Cardiac septum (tissue), 1 donor: ENCODE measurements around the gene ACTR6. TPM values are rescaled to one million over a fixed set of nuclear protein-coding genes. Genes with fewer than 3 reads are reported as not detected.
"Not testable (repeated sequence)": the region's sequence is repeated elsewhere in the genome, so short reads cannot be mapped to it uniquely, and the experiment has no call there.

ENCODE experiments used
- DNase-seq: peaks from one replicate; pipeline ENCODE4 v3.0.0-alpha.2; 2020; ENCODE audit warnings: low spot score
- intact Hi-C: fragments of 100-400 bp; cut with DNase I; formaldehyde crosslinking; loops from one replicate; pipeline ENCODE4 v1.14.0; 2022
- total RNA-seq: library from RNA; stranded (reverse); fragmentation: NEBNext Ultra II Directional; extraction: Animal tissue kit (Norgen Biotek cat#: 25700); gene quantifications from one replicate; pipeline ENCODE4 v1.2.1, GENCODE V29; 2021
- donor health status: DM: no; HTN: no; CAD: no.

ACTR6 gene
- total RNA-seq, 1 donor from 2014 or later: 18.6 TPM

GRCh38 chr12:100176493-100176892, 24.1 kb upstream of the ACTR6 start:
- DNase-seq, intact Hi-C loops: not testable (repeated sequence)

GRCh38 chr12:100179252-100179651, 21.4 kb upstream of the ACTR6 start:
- intact Hi-C loops: no loop called here
- DNase-seq: no peak

GRCh38 chr12:100184549-100185145, 16.0 kb upstream of the ACTR6 start:
- intact Hi-C loops: no loop called here
- no peak for DNase-seq

- DNase-seq: no peak
- intact Hi-C loops: no loop called here
These were observed 15.2 kb upstream of the ACTR6 start for GRCh38 chr12:100185361-100185894.

- intact Hi-C loops: no loop called here
These were observed 14.5 kb upstream of the ACTR6 start for GRCh38 chr12:100186071-100186470.

GRCh38 chr12:100187068-100187467, 13.5 kb upstream of the ACTR6 start:
- no peak for DNase-seq
- intact Hi-C loops: no loop called here

More at GRCh38 chr12:100186071-100186470, 14.5 kb upstream of the ACTR6 start:
- no peak for DNase-seq

- DNase-seq: no peak
- intact Hi-C loops: no loop called here
These were observed 12.6 kb upstream of the ACTR6 start for GRCh38 chr12:100187857-100188519.

GRCh38 chr12:100188888-100189635, 11.6 kb upstream of the ACTR6 start:
- intact Hi-C loops, DNase-seq: not testable (repeated sequence)

GRCh38 chr12:100189636-100190394, 10.8 kb upstream of the ACTR6 start:
- intact Hi-C loops: no loop called here
- DNase-seq: no peak

- intact Hi-C loops: no loop called here
- no peak for DNase-seq
These were observed 7.5 kb upstream of the ACTR6 start for GRCh38 chr12:100193085-100193484.

- intact Hi-C loops: no loop called here
- no peak for DNase-seq
These were observed 3.1 kb upstream of the ACTR6 start for GRCh38 chr12:100197486-100197885.

GRCh38 chr12:100199023-100199346, 1.6 kb upstream of the ACTR6 start:
- intact Hi-C loops: no loop called here

GRCh38 chr12:100199347-100200149, 1.1 kb upstream of the ACTR6 start:
- peak; percentile 86 for DNase-seq
- intact Hi-C loops: loop anchor here (5.0 kb wide), 2 partner anchors 37 to 57 kb away; partner anchors contain the start of gene BLTP3B

More at GRCh38 chr12:100199023-100199346, 1.6 kb upstream of the ACTR6 start:
- DNase-seq: no peak

GRCh38 chr12:100201604-100202423, 1.2 kb downstream of the ACTR6 start:
- intact Hi-C loops: loop anchor here (5.0 kb wide), 2 partner anchors 40 to 60 kb away; partner anchors contain the start of gene BLTP3B
- DNase-seq: no peak

- intact Hi-C loops: no loop called here
These were observed 6.7 kb downstream of the ACTR6 start for GRCh38 chr12:100207311-100207710.

GRCh38 chr12:100208834-100209233, 8.2 kb downstream of the ACTR6 start:
- intact Hi-C loops: no loop called here
- DNase-seq: no peak

More at GRCh38 chr12:100207311-100207710, 6.7 kb downstream of the ACTR6 start:
- DNase-seq: no peak

- no peak for DNase-seq
- intact Hi-C loops: no loop called here
These were observed 11.1 kb downstream of the ACTR6 start for GRCh38 chr12:100211698-100212097.
